ENCODE measurements around the gene SORBS1. TPM values are rescaled to one million over a fixed set of nuclear protein-coding genes. Genes with fewer than 3 reads are reported as not detected.
A peak's percentile ranks its signal among the peaks of the same experiment; 100 is the strongest.

SORBS1 gene
- total and polyA plus RNA-seq, 2 donors (not counting 1 experiment from before 2014, with no cell fraction given): 0.21 to 1.5 TPM

GRCh38 chr10:95445837-95446486 is 115.2 kb downstream of the SORBS1 start:
- peaks cover 21% of the 10 kb centered on the region for H3K27me3 Mint-ChIP-seq
- CTCF ChIA-PET: interaction anchor here (0.9 to 7.3 kb wide), 15 partner anchors 8 to 419 kb away, joined by 3 to 59 read pairs (median 4); no protein-coding TSS in a partner anchor
- peak; percentile 62 for DNase-seq
- Histone ChIP-seq H3K27me3 (replicated peaks in 1 of 4; ENCODE audit: control extremely low read depth in 1 of 4, control insufficient read depth in 3 of 4, insufficient read depth in 4 of 4, low read length in 3 of 4) (peaks cover 0 to 10% (median 1%) of the 10 kb centered on the region in 4 experiments), H3K27ac (ENCODE audit: low read length in 2 of 2) (no peak overlapping the region), H3K9me3 (ENCODE audit: control extremely low read depth in 1 of 3, control insufficient read depth in 2 of 3, insufficient read depth in 1 of 3, low read length in 2 of 3) (no peaks in the 10 kb centered on the region), H3K79me2 (ENCODE audit: control insufficient read depth, insufficient read depth, low read length) (no peaks in the 10 kb centered on the region), H3K4me1 (ENCODE audit: control insufficient read depth in 2 of 2, insufficient read depth in 2 of 2, low read length in 2 of 2) (no peaks in the 10 kb centered on the region), H3K4me3 (ENCODE audit: control extremely low read depth in 1 of 5, extremely low read depth in 1 of 5, insufficient read depth in 1 of 5, low read depth in 2 of 5, low read length in 4 of 5) (no peak overlapping the region), H4K20me1 (ENCODE audit: control insufficient read depth, insufficient read depth, low read length, poor library complexity, severe bottlenecking) (no peaks in the 10 kb centered on the region), H3K36me3 (replicated peaks in 1 of 2; ENCODE audit: control extremely low read depth in 1 of 2, control insufficient read depth in 1 of 2, extremely low read depth in 1 of 2, insufficient read depth in 2 of 2, low read length in 1 of 2) (no peaks in the 10 kb centered on the region), H3K4me2 (replicated peaks; ENCODE audit: low read depth, low read length, poor library complexity, severe bottlenecking) (no peak overlapping the region), H3K9ac (ENCODE audit: low read length) (no peak overlapping the region), H2AFZ (ENCODE audit: insufficient read depth, low read depth, low read length, poor library complexity, severe bottlenecking) (no peak overlapping the region)
- TF ChIP-seq EZH2 (IDR thresholded peaks at IDR 0.05; ENCODE audit: borderline replicate concordance, insufficient read depth, low read depth, low read length, poor library complexity, severe bottlenecking) (no peak), CTCF (IDR thresholded peaks at IDR 0.05) (peak; percentile 86)
- WGBS (ENCODE audit: insufficient coverage): 19% methylated on average over 5 of the region's 7 CpGs
- no peaks in the 10 kb centered on the region for H3K4me1 Mint-ChIP-seq
- ATAC-seq (ENCODE audit: low read depth): peak; percentile 62
- intact Hi-C loops (cut with micrococcal nuclease): loop anchor here (1.0 to 10.0 kb wide), 2 partner anchors 313 to 811 kb away; no protein-coding TSS in a partner anchor
- no peaks in the 10 kb centered on the region for H3K9me3 Mint-ChIP-seq (ENCODE audit: insufficient read depth)
- H3K4me3 Mint-ChIP-seq: no peak overlapping the region
- no peak overlapping the region for H3K27ac Mint-ChIP-seq
- POLR2A ChIA-PET: no interaction called here

GRCh38 chr10:95445223-95445836 is 115.8 kb downstream of the SORBS1 start:
- no peak overlapping the region for H3K27ac ChIP-seq (ENCODE audit: low read length in 2 of 2)
- no peak overlapping the region for H3K4me2 ChIP-seq (replicated peaks; ENCODE audit: low read depth, low read length, poor library complexity, severe bottlenecking)
- Mint-ChIP-seq H3K4me1 (no peaks in the 10 kb centered on the region), H3K4me3 (no peak overlapping the region), H3K9me3 (ENCODE audit: insufficient read depth) (no peaks in the 10 kb centered on the region), H3K27ac (no peak overlapping the region), H3K27me3 (peaks cover 21% of the 10 kb centered on the region)
- ChIA-PET POLR2A (no interaction called here), CTCF (interaction anchor here (1.2 to 7.3 kb wide), 12 partner anchors 9 to 420 kb away, joined by 3 to 59 read pairs (median 4); no protein-coding TSS in a partner anchor)
- peaks cover 0 to 10% (median 1%) of the 10 kb centered on the region in 4 experiments for H3K27me3 ChIP-seq (replicated peaks in 1 of 4; ENCODE audit: control extremely low read depth in 1 of 4, control insufficient read depth in 3 of 4, insufficient read depth in 4 of 4, low read length in 3 of 4)
- no peaks in the 10 kb centered on the region for H3K9me3 ChIP-seq (ENCODE audit: control extremely low read depth in 1 of 3, control insufficient read depth in 2 of 3, insufficient read depth in 1 of 3, low read length in 2 of 3)
- H2AFZ ChIP-seq (ENCODE audit: insufficient read depth, low read depth, low read length, poor library complexity, severe bottlenecking): no peak overlapping the region
- H4K20me1 ChIP-seq (ENCODE audit: control insufficient read depth, insufficient read depth, low read length, poor library complexity, severe bottlenecking): no peaks in the 10 kb centered on the region
- H3K36me3 ChIP-seq (replicated peaks in 1 of 2; ENCODE audit: control extremely low read depth in 1 of 2, control insufficient read depth in 1 of 2, extremely low read depth in 1 of 2, insufficient read depth in 2 of 2, low read length in 1 of 2): no peaks in the 10 kb centered on the region
- H3K4me3 ChIP-seq (ENCODE audit: control extremely low read depth in 1 of 5, extremely low read depth in 1 of 5, insufficient read depth in 1 of 5, low read depth in 2 of 5, low read length in 4 of 5): no peak overlapping the region
- no peaks in the 10 kb centered on the region for H3K4me1 ChIP-seq (ENCODE audit: control insufficient read depth in 2 of 2, insufficient read depth in 2 of 2, low read length in 2 of 2)
- intact Hi-C loops (cut with micrococcal nuclease): loop anchor here (10.0 kb wide), 1 partner anchor 811 kb away; no protein-coding TSS in a partner anchor
- ATAC-seq (ENCODE audit: low read depth): no peak
- no peak overlapping the region for H3K9ac ChIP-seq (ENCODE audit: low read length)
- DNase-seq: no peak
- TF ChIP-seq EZH2 (IDR thresholded peaks at IDR 0.05; ENCODE audit: borderline replicate concordance, insufficient read depth, low read depth, low read length, poor library complexity, severe bottlenecking): no peak
- TF ChIP-seq CTCF (IDR thresholded peaks at IDR 0.05): no peak
- WGBS (ENCODE audit: insufficient coverage): 83% methylated on average over 3 of the region's 6 CpGs
- H3K79me2 ChIP-seq (ENCODE audit: control insufficient read depth, insufficient read depth, low read length): no peaks in the 10 kb centered on the region
